GM18517 (cell line): Measurements from ENCODE around the gene TMEM116.
"Not testable (repeated sequence)": the region's sequence is repeated elsewhere in the genome, so short reads cannot be mapped to it uniquely, and the experiment has no call there.

ENCODE experiments used
- ATAC-seq: cut with Tn5 transposase; IDR thresholded peaks from one replicate; pipeline ENCODE4 v1.9.1; 2021; ENCODE audit warnings: mild to moderate bottlenecking, moderate library complexity; ENCODE audit not compliant: unreplicated experiment

Gene TMEM116

DNA sequence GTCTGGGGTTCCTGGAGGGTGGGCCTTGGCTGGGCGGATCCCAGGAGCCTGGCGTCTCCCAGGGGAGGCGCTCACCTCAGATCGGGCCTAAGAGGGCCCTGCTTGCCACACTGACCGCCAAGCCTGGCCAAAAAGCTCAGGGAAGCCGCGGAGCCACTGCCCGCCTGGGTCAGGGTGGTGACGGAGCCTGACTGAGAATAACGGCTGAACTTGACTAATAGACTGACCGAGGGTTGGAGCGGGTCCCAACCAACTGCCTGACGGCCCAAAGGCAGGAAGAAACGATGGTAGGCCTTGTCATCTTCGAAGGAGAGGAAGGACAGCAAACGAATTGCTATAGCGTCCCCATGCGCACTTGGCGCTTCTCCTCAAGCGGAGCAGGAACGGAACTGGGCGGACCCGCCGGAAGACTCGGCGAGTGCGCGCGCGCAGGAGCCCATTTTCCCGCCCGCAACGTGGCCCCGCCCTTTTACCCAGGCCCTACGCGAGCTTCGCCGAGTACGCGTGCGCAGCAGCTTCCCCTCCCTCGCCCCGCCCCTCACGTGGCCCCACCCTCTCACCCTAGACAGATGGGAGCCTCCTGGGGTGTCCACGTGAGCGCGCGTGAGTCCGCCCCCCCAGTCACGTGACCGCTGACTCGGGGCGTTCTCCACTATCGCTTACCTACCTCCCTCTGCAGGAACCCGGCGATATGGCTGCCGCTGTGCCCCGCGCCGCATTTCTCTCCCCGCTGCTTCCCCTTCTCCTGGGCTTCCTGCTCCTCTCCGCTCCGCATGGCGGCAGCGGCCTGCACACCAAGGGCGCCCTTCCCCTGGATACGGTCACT lies at the start of gene TMEM116, which contains the start of gene ERP29:
TMEM116 (minus strand) TSS at position 391 of the 826 bp plus-strand sequence. CDS start 7,895 bp downstream, outside the sequence.
ERP29 (plus strand) TSS at position 652 of the 826 bp plus-strand sequence; CDS start at position 692, 40 bp downstream.
- ATAC-seq = peak; percentile 64

DNA sequence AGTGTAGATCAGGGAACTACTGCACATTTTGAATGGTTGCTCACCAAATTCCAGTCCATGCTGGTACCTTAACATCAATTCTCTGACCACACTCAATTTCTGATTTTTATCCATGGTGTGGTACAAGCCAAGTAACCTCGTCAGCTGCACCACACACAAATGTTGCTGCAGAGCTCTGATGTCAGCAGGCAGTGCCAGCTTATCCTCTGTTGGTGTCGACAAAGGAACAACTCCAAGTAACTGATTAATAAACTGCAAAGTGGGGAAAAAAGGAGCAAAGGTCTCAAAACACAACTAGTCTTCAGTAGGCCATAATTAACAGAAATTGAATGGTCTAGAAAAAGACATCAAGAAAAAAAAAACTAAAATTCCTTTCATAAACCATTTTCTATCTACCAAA lies 48.2 kb upstream of the TMEM116 start:
- ATAC-seq = no peak

DNA sequence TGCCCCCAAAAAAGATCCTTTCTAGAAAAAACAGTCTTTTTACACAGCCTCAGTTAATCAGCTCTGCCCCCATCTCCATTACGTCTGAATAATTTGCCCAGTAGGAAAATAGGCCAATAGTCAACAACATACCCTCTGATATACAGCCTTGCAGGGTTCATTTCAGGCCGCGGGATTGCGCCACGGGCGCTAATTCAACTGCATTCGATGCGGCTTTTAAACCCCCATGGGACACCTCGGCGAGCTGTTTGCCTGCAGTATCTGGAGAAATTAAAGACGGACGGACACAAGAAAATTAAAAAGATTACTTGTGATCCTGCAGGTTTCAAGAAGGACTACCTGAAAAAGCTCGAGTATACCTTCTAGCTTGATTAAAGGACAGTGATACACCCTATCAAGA lies 36.4 kb upstream of the TMEM116 start:
- ATAC-seq = no peak

DNA sequence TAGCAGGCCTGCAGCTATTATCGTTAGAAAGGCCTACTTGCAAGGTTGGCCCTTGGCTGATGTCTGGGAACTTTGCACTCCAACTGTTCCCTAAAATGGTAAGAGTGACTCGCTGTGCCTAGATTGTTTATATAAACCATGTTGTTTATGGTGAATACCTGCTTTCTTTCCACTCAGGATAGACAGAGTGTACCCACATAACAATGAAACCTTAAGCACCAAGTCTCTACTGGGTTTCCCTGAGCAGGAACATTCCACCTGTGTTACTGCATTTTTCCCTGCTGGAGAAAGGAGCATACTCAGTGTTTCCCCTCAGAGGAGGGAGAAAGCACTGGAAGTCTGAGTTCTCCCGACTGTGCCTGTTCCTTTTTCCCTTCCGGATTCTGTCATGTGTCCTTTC lies 33.0 kb upstream of the TMEM116 start:
- ATAC-seq = no peak

DNA sequence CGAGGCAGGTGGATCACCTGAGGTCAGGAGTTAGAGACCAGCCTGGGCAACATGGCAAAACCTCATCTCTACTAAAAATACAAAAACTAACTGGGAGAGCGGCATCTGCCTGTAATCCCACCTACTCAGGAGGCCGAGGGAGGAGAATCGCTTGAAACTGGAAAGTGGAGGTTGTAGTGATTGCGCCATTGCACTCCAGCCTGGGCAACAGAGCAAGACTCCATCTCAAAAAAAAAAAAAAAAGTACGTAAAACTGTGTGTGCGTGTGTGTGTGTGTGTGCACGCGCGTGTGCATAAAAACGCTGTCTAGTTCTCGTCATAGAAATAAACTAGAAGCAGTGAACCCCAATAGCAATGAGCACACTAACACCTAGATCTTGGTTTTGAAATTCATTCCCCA lies 23.6 kb upstream of the TMEM116 start:
- not testable (repeated sequence) for ATAC-seq

DNA sequence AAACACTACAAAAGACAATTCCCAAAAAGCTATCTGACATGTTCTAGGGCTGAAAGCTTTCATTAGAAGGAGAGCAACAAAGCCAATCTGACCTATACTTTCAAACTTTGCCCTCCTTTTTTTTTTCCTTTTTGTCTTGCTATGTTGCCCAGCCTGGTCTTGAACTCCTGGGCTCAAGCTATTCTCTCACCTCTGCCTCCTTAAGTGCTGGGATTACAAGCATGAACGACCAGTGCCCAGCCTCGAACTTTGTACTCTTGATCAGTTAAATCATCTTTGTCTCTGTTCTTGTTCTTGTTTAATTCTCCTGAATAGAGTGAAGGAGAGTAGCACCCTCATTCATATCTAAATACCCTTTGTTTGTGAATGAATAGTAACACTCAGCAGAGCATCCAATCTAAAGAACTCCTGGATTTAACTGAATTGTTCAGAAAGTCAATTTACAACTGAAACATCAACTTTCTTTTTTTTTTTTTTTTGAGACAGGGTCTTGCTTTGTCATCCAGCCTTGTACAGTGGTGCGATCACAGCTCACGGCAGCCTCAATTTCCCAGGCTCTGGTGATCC lies 22.3 kb upstream of the TMEM116 start:
- no peak for ATAC-seq

DNA sequence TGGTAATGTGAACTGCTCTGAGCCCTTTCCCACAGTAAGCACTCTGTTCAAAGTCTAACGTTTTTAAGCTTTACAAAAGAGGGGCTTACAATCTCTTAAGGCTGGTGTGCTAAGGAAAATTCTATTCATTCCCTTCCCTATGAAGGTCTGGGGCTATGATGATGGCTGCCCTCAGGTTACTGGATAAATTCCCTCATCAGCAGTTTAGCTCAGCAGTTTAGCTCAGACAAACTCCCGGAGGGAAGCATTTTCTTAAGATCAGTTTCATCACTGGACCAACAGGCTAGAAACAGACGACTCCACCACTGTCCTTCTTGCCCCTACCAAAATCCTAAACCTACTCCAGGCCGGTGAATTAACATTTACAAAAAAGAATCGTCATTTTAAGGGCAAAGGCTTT lies 19.3 kb upstream of the TMEM116 start:
- ATAC-seq = no peak

DNA sequence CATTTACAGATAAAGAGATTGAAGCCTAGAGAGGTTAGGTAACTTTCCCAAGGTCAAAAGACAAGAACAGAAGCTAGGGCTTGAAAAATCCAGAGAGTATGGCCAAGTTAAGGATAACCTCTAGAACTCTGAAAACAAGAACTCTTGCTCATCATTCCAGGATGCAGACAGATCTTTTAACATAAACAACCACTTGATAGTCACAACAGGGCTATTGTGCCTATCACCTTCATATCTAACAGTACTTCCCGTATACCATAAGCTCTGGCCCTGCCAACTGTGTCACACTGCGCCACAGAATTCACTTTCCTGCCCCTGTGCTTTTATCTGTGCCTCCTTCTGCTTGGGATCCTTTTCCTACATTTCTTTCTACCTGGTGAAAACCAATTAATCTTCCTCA lies 18.5 kb upstream of the TMEM116 start:
- ATAC-seq = no peak

DNA sequence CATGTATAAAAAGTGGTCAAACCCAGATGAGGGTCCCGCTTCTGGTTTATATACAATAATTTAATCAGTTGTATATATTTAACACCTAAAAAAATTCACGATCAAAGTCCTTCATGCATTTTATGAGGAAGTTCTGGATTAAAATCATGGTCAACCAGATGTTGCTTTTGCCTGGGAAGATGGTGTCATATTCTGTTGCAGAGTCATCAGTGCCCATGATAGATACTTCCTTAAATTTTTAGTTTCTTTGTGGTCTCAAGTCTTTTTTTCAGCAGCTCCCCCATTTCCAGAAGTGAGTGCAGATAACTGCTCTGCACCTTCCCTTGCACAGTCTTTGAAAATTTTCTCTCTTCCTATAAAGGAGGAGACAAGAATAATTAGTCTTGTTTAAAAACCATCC lies 16.3 kb upstream of the TMEM116 start:
- ATAC-seq = no peak

DNA sequence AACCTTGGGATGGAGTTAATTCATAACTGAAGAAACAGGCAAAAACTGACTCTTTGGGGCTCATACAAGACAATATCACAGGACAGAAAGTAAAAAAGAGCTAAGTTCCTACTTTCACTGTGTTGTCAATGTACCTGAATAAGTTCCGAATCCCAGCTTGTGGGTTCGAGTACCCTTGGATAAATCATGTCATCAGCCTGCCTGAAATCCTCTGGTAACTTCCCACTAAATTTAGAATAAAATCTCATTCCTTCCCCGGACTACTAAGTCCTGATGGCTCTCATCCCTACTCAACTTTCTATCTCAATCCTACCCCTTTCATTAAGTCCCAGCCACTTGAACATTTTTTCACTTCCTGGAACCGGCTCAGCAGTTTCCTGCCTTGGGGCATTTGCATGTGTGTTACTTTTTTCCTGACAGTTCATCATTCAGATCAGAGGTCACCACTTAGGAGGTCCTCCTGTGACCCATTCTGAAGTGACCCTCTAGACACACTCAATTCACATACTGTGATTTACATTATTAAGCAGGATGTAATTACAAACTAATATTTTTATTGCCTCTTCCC lies 12.9 kb upstream of the TMEM116 start:
- ATAC-seq = no peak

DNA sequence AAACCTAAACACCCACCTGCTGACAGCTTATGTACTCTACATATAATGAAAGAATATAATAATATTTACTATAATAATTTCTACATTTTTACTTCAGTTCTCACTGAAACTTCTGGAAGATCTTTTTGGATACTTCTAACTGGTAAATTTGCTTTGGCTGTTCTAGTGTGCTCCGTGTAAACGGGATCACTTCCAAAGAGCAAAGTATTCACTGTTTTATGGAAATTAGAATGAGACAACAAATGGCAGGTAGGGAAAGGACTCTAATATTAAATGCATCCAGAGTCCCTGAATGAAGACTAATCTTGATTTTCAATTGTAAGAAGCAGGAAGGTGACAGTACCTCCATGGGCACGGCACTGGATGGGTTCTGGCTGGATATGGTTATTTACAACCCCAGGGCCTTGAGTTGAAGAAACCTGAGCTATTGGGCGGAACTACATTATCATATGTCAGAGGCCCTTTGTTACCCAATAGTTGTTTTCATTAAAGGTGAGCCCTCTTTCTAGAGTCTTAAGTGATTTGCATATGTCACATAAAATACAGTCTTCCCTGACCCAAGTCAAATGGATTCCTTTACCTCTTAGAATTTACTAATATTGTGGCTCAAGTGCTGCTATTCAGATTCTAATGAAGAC lies 10.9 kb upstream of the TMEM116 start:
- ATAC-seq = no peak

DNA sequence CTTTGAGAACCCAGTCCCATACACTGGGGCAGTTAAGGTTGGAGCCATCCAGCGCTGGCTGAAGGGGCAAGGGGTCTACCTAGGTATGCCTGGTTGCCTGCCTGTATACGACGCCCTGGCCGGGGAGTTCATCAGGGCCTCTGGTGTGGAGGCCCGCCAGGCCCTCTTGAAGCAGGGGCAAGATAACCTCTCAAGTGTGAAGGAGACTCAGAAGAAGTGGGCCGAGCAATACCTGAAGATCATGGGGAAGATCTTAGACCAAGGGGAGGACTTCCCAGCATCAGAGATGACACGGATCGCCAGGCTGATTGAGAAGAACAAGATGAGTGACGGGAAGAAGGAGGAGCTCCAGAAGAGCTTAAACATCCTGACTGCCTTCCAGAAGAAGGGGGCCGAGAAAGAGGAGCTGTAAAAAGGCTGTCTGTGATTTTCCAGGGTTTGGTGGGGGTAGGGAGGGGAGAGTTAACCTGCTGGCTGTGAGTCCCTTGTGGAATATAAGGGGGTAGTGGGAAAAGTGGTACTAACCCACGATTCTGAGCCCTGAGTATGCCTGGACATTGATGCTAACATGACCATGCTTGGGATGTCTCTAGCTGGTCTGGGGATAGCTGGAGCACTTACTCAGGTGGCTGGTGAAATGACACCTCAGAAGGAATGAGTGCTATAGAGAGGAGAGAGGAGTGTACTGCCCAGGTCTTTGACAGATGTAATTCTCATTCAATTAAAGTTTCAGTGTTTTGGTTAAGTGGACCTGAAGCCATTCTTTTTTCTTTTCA lies 9.5 kb upstream of the TMEM116 start:
- no peak for ATAC-seq

DNA sequence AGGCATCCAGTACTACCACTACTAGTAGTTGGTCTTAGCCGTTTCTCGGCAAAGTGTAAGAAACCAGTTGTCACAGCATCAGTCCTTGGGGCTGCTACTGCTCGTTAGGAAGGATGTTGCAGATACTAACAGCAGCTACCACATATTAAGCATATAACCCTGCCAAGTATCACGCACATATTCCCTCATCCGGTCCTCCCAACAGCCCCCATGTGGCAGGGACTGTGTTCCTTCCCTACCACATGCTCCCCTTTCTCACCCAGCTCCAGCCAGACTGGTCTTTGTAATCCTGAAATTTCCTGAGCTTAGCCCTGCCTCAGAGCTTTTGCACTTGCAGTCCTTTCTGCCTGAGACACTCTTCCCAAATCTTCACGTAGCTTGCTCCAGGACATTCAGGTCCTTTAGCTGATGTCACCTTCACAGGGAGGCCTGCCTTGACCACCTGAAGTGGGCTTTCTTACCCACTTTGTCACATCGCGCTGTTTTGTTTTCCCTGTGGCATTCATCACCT lies 8.0 kb upstream of the TMEM116 start:
- ATAC-seq = no peak

DNA sequence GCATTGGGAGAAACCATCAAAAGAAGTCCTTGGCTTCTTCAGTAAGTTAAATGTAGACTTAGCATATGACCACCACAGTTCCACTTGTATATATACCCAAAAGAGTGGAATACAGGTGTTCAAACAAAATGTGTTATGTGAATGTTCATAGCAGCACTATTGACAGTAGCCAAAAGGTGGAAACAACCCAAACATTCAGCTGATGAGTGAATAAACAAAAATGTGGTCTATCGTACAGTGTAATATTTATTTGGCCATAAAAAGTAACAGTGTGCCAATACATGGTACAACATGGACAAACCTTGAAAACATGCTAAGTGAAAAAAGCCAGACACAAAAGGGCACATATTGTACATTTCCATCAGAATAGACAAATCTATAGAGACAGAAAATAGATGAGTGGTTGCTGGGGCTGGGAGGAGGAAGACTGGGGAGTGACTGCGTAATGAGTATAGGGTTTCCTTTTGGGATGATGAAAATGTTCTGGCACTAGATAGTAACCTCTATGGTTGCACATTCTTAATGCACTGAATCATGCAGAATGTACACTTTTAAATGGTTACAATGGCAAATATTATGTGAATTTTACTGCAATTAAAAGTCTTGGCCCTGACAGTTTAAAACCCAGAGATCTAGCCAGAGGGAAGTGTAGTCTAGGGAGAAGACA lies 5.7 kb upstream of the TMEM116 start:
- ATAC-seq = no peak

DNA sequence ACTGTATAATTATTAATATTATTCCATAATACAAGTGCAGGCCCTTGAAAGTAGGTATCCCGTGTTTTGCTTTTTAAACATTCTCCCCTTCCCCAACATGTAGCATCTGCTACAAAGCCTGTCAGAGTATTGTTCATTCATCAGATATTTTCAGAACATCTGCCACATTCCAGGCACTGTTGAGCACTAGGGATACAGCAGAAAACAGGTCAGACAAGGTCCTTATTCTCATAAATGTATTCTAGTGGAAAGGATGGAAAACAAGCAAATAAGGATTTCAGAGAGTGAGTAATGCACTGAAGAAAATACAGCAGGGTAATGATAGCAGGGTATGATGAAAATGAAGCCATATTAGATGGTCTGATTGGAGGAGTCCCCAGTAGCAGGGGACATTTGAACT lies 4.1 kb upstream of the TMEM116 start:
- no peak for ATAC-seq

DNA sequence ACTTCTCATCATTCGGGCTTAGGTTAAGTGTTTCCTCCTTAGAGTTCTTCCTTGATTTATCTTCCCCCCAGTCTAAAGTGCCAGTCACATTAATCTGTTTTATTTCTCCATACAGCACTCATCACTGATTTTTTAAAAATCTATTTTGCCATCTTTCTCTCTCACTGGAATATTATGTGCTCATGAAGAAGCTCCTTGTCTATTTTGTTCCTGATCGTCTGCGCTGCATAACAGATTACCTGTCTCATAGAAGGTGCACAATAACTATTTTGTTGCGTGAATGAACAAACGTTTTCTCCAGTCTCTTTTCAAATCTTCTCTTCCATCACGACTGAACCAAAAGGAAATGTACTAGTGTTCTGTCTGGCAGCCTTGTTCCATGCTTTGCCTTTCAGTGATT lies 3.0 kb upstream of the TMEM116 start:
- no peak for ATAC-seq

DNA sequence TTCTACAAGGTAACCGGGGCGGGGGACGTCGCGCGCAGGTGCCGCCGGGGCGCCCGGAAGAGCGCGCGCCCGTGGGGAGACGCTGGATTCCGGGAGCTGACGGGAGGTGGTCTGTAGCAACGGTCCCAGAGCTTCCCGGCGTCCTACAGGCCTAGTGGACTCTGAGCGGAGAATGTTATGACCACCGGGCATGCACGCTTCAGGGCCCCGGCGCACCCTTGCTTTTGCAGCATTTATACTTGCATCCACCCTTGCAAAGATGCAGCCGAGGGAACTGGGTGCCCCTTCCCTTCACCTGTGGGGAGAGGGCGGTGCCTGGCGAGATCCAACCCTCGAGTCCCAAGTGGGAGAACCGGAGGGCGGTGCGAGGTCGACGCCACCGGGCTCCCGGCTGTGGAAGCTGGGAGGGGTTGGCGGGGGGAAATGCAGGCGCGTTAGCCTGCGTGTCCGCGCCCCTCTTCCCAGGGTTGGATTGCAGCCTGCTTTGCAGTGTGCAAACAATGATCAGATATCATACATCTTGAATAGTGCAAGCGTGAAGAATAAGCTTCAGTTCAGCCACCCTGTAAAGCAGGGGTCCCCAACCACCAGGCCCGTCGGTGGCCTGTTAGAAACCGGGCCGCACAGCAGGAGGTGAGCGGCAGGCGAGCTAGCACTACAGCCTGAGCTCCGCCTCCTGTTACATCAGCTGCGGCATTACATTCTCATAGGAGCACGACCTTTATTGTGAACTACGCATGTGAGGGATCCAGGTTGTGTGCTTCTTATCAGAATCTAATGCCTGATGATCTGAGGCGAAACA lies 837 bp upstream of the TMEM116 start:
- no peak for ATAC-seq

DNA sequence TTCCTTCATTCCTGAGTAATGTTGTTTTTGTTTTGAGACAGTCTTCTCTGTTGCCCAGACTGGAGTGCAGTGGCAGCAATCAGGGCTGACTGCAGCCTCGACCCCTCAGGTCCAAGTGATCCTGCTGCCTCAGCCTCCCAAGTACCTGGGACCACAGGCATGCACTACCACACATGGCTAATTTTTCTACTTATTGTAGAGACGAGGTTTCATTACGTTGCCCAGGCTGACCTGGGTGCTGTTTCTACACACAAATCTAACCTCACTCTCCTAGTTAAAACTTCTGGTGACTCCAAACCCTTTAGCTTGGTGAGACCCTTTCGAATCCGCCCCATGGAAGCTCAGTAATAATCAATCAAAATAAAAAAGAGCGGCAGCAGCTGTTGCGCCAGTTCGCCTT lies 1.3 kb downstream of the TMEM116 start:
- ATAC-seq = no peak
